Mesendoderm (in vitro differentiated cells): ENCODE data around the gene EEF2.

Experiments used
- DNase-seq: peaks from one replicate; pipeline ENCODE4 v3.0.0; 2013
- H2AK5ac ChIP-seq: 2 replicates; pipeline ENCODE4 v1.6.1; 2013; ENCODE audit warnings: low read length, inconsistent platforms
- H2BK120ac ChIP-seq: 2 replicates; pipeline ENCODE4 v1.6.1; 2013; ENCODE audit warnings: low read depth, mild to moderate bottlenecking, low read length, moderate library complexity, mixed read lengths
- H2BK15ac ChIP-seq: replicated peaks from 2 replicates; pipeline ENCODE4 v1.6.1; 2013; ENCODE audit warnings: low read depth, mild to moderate bottlenecking, moderate library complexity
- H2BK5ac ChIP-seq: 2 replicates; pipeline ENCODE4 v1.6.1; 2013; ENCODE audit warnings: low read length, inconsistent platforms
- H3K18ac ChIP-seq: 2 replicates; pipeline ENCODE4 v1.6.1; 2013; ENCODE audit warnings: mild to moderate bottlenecking, low read length, mixed read lengths
- H3K23ac ChIP-seq: one replicate; pipeline ENCODE4 v1.6.1; 2013; ENCODE audit warnings: low read length
- H3K27ac ChIP-seq: 2 replicates; pipeline ENCODE4 v1.5.1; 2013; ENCODE audit warnings: low read depth, mild to moderate bottlenecking, inconsistent platforms, low read length, moderate library complexity
- H3K27me3 ChIP-seq: 2 replicates; pipeline ENCODE4 v1.6.1; 2013; ENCODE audit warnings: low read length, control low read depth, mild to moderate bottlenecking, inconsistent platforms; ENCODE audit not compliant: insufficient read depth, poor library complexity
- H3K36me3 ChIP-seq: 2 replicates; pipeline ENCODE4 v1.6.1; 2013; ENCODE audit warnings: low read length, inconsistent platforms; ENCODE audit not compliant: control insufficient read depth, insufficient read depth
- H3K4ac ChIP-seq: one replicate; pipeline ENCODE4 v1.6.1; 2013; ENCODE audit warnings: low read depth, mild to moderate bottlenecking, low read length, moderate library complexity
- H3K4me1 ChIP-seq: 2 replicates; pipeline ENCODE4 v1.6.1; 2013; ENCODE audit warnings: low read depth, low read length, inconsistent platforms; ENCODE audit not compliant: control insufficient read depth
- H3K4me2 ChIP-seq: 2 replicates; pipeline ENCODE4 v1.6.1; 2013; ENCODE audit warnings: low read length
- H3K4me3 ChIP-seq: 2 replicates; pipeline ENCODE4 v1.5.1; 2013; ENCODE audit warnings: mild to moderate bottlenecking, low read length
- H3K56ac ChIP-seq: one replicate; pipeline ENCODE4 v1.6.1; 2013; ENCODE audit warnings: low read length
- H3K79me1 ChIP-seq: 2 replicates; pipeline ENCODE4 v1.6.1; 2013; ENCODE audit warnings: low read length, inconsistent platforms
- H3K79me2 ChIP-seq: 2 replicates; pipeline ENCODE4 v1.6.1; 2013; ENCODE audit warnings: mild to moderate bottlenecking, low read length; ENCODE audit not compliant: control insufficient read depth, insufficient read depth
- H3K9ac ChIP-seq: 2 replicates; pipeline ENCODE4 v1.6.1; 2013; ENCODE audit warnings: low read length, inconsistent platforms
- H4K5ac ChIP-seq: one replicate; pipeline ENCODE4 v1.6.1; 2013; ENCODE audit warnings: low read length
- H4K8ac ChIP-seq: one replicate; pipeline ENCODE4 v1.6.1; 2013; ENCODE audit warnings: low read depth, mild to moderate bottlenecking, control low read depth, low read length, moderate library complexity
- WGBS: extraction: QIAGEN DNeasy Blood & Tissue Kit; methylation state at CpG from one replicate; pipeline ENCODE4 v1.1.7; 2013; ENCODE audit warnings: low lambda C conversion rate, missing lambda C conversion rate; ENCODE audit not compliant: insufficient coverage; ENCODE audit errors: extremely low coverage; 5-methylcytosine and 5-hydroxymethylcytosine counted together

The EEF2 gene

DNA sequence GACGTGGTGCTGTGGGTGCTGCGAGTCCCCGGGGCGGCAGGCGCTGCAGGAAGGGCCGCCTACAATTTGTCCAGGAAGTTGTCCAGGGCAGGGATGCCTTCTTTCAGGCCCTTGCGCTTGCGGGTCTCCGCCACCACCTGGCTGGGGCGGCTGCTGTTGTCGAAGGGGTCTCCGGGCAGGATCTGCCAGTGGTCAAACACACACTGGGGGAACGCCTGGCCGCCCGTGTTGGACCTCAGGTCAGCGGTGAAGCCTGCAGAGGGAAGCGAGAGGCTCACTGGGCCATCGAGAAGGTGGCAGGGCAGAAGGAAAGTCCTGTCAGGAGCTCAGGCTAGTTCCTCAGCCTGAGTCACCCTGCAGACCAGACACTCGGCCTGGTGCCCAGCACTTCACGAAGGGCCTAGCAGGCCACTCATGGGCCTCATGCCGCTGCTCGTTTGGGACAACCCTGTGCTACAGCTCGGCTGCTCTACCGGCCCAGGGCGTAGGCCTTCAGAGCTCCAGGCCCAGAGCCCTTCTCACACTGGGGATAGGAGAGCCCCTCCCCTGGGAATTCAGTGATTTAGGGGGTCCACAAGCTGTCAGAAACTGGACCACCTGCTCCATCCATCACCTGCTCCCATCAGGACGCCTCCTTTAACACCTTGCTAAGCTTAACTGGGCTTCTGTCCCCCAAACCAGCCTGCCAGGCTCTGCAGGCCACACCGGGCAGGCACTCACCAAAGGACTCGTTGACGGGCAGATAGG is 8.6 kb downstream of the EEF2 start:
- no peak for DNase-seq
- H3K4me3 ChIP-seq, result no peak overlapping the region
- H3K36me3 ChIP-seq, result peaks cover 52% of the 10 kb centered on the region
- no peak overlapping the region for H3K56ac ChIP-seq
- H2AK5ac ChIP-seq, result no peak overlapping the region
- H3K79me1 ChIP-seq, result peaks cover 36% of the 10 kb centered on the region
- H3K4me1 ChIP-seq, result no peaks in the 10 kb centered on the region
- no peak overlapping the region for H3K27ac ChIP-seq
- H3K4ac ChIP-seq, result no peak overlapping the region
- H2BK120ac ChIP-seq, result no peak overlapping the region
- H2BK5ac ChIP-seq, result no peak overlapping the region
- H3K27me3 ChIP-seq, result no peaks in the 10 kb centered on the region
- no peak overlapping the region for H3K9ac ChIP-seq
- no peak overlapping the region for H3K4me2 ChIP-seq
- H4K5ac ChIP-seq, result no peak overlapping the region
- H3K23ac ChIP-seq, result no peak overlapping the region
- H4K8ac ChIP-seq, result no peak overlapping the region
- H2BK15ac ChIP-seq, result no peak overlapping the region
- no peak overlapping the region for H3K18ac ChIP-seq
- H3K79me2 ChIP-seq, result peaks cover 39% of the 10 kb centered on the region
- WGBS, result no CpG with 5 or more reads among the region's 29 CpGs

DNA sequence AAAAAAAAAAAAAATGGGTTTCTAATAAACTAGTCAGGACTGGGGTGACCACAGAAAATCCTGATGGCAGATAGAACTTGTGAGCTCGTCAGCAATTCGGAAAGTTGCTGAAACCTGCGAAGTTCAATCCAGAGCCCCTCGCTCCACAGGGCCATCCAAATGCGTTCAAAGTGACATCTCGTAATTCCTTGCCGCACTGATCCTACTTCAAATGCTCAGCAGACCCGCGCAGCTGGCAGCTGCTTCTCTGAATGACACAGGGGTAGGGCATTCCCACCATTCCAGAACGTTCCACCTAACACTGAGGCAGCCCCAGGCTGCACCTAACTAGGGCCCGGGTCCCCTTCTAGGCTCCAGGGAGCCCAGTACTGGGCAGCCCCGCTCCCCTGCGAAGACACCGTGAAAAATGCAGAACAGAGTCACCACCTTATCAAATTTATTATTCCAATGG is 9.6 kb downstream of the EEF2 start:
- H3K18ac ChIP-seq, result no peak overlapping the region
- H3K56ac ChIP-seq, result no peak overlapping the region
- no peaks in the 10 kb centered on the region for H3K4me1 ChIP-seq
- DNase-seq, result no peak
- no peak overlapping the region for H3K4ac ChIP-seq
- peaks cover 28% of the 10 kb centered on the region for H3K79me1 ChIP-seq
- H3K9ac ChIP-seq, result no peak overlapping the region
- H3K4me2 ChIP-seq, result no peak overlapping the region
- no peak overlapping the region for H2BK5ac ChIP-seq
- H2BK15ac ChIP-seq, result no peak overlapping the region
- no peak overlapping the region for H4K5ac ChIP-seq
- H3K27ac ChIP-seq, result no peak overlapping the region
- no CpG with 5 or more reads among the region's 14 CpGs for WGBS
- peaks cover 30% of the 10 kb centered on the region for H3K79me2 ChIP-seq
- no peak overlapping the region for H2AK5ac ChIP-seq
- no peak overlapping the region for H3K4me3 ChIP-seq
- no peak overlapping the region for H2BK120ac ChIP-seq
- H3K36me3 ChIP-seq, result peaks cover 42% of the 10 kb centered on the region
- H4K8ac ChIP-seq, result no peak overlapping the region
- no peaks in the 10 kb centered on the region for H3K27me3 ChIP-seq
- no peak overlapping the region for H3K23ac ChIP-seq

DNA sequence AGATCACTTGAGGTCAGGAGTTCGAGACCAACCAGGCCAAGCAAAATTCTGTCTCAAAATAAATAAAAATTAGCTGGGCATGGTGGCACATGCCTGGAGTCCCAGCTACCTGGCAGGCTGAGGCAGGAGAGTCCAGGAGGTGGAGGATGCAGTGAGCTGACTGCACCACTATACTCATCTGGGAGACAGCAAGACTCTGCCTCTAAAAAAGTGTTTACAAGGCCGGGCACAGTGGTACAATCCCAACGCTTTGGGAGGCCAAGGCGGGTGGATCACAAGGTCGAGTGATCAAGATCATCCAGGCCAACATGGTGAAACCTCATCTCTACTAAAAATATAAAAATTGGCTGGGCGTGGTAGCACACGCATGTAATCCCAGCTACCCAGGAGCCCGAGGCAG is 10.1 kb downstream of the EEF2 start:
- Histone ChIP-seq H3K18ac (no peak overlapping the region), H3K9ac (no peak overlapping the region), H2BK5ac (no peak overlapping the region), H3K27me3 (no peaks in the 10 kb centered on the region), H3K27ac (no peak overlapping the region), H3K56ac (no peak overlapping the region), H4K8ac (no peak overlapping the region), H3K79me1 (peaks cover 25% of the 10 kb centered on the region), H4K5ac (no peak overlapping the region), H2AK5ac (no peak overlapping the region), H3K4me1 (no peaks in the 10 kb centered on the region), H2BK120ac (no peak overlapping the region), H3K4ac (no peak overlapping the region), H3K4me2 (no peak overlapping the region), H3K79me2 (peaks cover 30% of the 10 kb centered on the region), H3K4me3 (no peak overlapping the region), H3K36me3 (peaks cover 38% of the 10 kb centered on the region), H2BK15ac (no peak overlapping the region), H3K23ac (no peak overlapping the region)
- DNase-seq, result no peak
- WGBS, result no CpG with 5 or more reads among the region's 8 CpGs

DNA sequence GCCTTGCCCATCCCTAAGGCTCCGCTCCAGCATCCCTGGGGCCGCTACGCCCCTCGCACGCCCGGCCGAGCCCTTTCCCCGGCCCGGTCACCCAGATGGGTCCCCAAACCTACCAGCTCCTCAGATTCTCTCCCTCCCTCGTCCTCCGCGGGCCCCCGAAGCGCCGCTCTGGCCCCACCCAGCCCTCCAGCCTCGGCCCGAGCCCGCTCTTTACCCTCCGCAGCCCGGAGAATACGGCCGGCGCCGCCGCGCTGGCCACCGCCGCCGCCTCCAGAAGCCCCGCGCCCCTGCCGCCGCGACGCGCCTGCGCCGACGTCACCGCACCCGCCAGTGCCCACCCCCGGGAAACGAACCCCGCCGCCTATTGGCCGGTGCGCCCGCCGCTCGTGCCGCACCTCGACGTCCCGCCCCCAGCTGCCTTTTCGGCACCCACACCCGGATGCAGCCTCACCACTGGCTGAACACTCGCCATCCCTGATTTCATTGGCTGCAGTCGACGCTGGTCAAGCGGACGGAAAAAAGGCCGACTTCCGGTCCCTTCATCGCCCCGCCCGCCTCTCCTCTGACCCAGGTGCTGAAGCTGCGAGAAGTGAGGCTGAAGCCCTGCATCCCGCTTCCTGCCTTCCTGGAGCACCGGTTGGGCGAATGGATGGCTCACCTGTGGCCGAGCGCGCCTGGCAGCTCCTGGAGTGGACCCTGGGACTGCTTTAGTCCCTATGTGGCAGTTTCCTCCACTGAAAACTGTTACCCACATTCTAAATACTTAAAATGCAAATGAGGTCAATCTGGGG is 14.3 kb downstream of the EEF2 start, which contains the start of gene DAPK3:
DAPK3 (minus strand) TSS at position 292 of the 791 bp plus-strand sequence. CDS start 1,364 bp downstream, outside the sequence.
- WGBS, result no CpG with 5 or more reads among the region's 73 CpGs
- Histone ChIP-seq H3K56ac (peak within 1 kb of the TSS; percentile 96), H3K79me2 (peaks cover 35% of the 10 kb centered on the region), H3K4me1 (peaks cover 4% of the 10 kb centered on the region), H3K27me3 (no peaks in the 10 kb centered on the region), H2AK5ac (no peak within 1 kb of the TSS), H3K4me2 (peak within 1 kb of the TSS; percentile 99), H3K79me1 (peaks cover 14% of the 10 kb centered on the region), H2BK15ac (no peak within 1 kb of the TSS), H3K18ac (peak within 1 kb of the TSS; percentile 92), H3K4me3 (peak within 1 kb of the TSS; percentile 75), H2BK5ac (peak within 1 kb of the TSS; percentile 35), H2BK120ac (peak within 1 kb of the TSS; percentile 23), H3K4ac (peak within 1 kb of the TSS; percentile 74), H3K36me3 (peaks cover 10% of the 10 kb centered on the region), H4K5ac (no peak within 1 kb of the TSS), H3K27ac (peak within 1 kb of the TSS; percentile 88), H3K23ac (no peak within 1 kb of the TSS), H3K9ac (peak within 1 kb of the TSS; percentile 80), H4K8ac (no peak within 1 kb of the TSS)
- peak; percentile 100 for DNase-seq

DNA sequence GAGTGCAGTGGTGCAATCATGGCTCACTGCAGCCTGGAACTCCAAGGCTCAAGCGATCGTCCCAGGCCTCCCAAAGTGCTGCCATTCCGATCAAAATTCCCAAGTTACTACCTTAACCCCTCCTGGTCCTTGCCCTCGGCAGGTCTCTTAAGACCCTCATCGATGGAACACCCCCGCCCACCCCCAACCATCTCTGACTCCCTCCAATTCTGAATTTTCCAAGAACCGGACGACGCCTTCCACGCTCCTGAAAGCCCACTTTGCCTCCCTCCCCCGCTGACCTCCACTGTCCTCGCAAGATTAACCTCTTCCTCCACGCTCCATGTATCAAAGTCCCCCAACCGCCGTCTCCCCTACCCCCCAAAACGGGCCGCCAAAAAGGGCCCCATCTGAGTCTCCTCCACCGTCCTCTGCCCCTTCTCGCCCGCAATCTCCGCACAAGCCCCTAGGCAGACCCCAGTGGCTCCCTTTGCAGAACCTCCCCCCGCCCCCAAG is 14.9 kb downstream of the EEF2 start:
- H4K8ac ChIP-seq, result no peak overlapping the region
- peaks cover 41% of the 10 kb centered on the region for H3K79me2 ChIP-seq
- peak overlapping the region; percentile 99 for H3K4me2 ChIP-seq
- H3K27ac ChIP-seq, result peak overlapping the region; percentile 67
- peak overlapping the region; percentile 75 for H3K4me3 ChIP-seq
- no peak overlapping the region for H2BK15ac ChIP-seq
- peak overlapping the region; percentile 96 for H3K56ac ChIP-seq
- no CpG with 5 or more reads among the region's 22 CpGs for WGBS
- peak overlapping the region; percentile 80 for H3K9ac ChIP-seq
- H3K79me1 ChIP-seq, result peaks cover 14% of the 10 kb centered on the region
- H3K4me1 ChIP-seq, result peaks cover 4% of the 10 kb centered on the region
- no peaks in the 10 kb centered on the region for H3K27me3 ChIP-seq
- H2BK5ac ChIP-seq, result no peak overlapping the region
- peaks cover 5% of the 10 kb centered on the region for H3K36me3 ChIP-seq
- peak overlapping the region; percentile 92 for H3K18ac ChIP-seq
- no peak overlapping the region for H4K5ac ChIP-seq
- H3K23ac ChIP-seq, result no peak overlapping the region
- peak overlapping the region; percentile 23 for H2BK120ac ChIP-seq
- no peak overlapping the region for H2AK5ac ChIP-seq
- DNase-seq, result no peak
- peak overlapping the region; percentile 74 for H3K4ac ChIP-seq
